Lower lobe of right lung (tissue), 2 donors: ENCODE data around the gene DNAH2. TPM values are rescaled to one million over a fixed set of nuclear protein-coding genes. Genes with fewer than 3 reads are reported as not detected.
A peak's percentile ranks its signal among the peaks of the same experiment; 100 is the strongest.

Experiments used
- ATAC-seq, 2 donors: fragments of 200-7000 bp; cut with Tn5 transposase; one replicate each; pipeline ENCODE4 v1.9.1; 2020 to 2022; ENCODE audit warnings: mild to moderate bottlenecking in 2 of 2, moderate library complexity in 2 of 2
- DNase-seq: peaks from one replicate; pipeline ENCODE4 v3.0.0-alpha.2; 2020
- H3K27ac ChIP-seq: fragments of 200-600 bp; one replicate; pipeline ENCODE4 v1.8.0; 2022
- H3K27me3 ChIP-seq: fragments of 200-600 bp; one replicate; pipeline ENCODE4 v1.8.0; 2022; ENCODE audit warnings: low read depth
- H3K36me3 ChIP-seq: fragments of 200-600 bp; one replicate; pipeline ENCODE4 v1.8.0; 2022; ENCODE audit warnings: mild to moderate bottlenecking
- H3K4me1 ChIP-seq: fragments of 200-600 bp; one replicate; pipeline ENCODE4 v1.8.0; 2022
- H3K4me3 ChIP-seq: fragments of 200-600 bp; one replicate; pipeline ENCODE4 v1.8.0; 2022; ENCODE audit warnings: mild to moderate bottlenecking
- H3K9me3 ChIP-seq: fragments of 200-600 bp; one replicate; pipeline ENCODE4 v1.8.0; 2022
- intact Hi-C: fragments of 100-400 bp; cut with DNase I; formaldehyde crosslinking; loops from one replicate; pipeline ENCODE4 v1.11.0; 2022
- total RNA-seq: library from RNA; stranded (reverse); fragmentation: NEBNext Ultra II Directional; extraction: Animal tissue kit (Norgen Biotek cat#: 25700); gene quantifications from one replicate; pipeline ENCODE4 v1.2.1, GENCODE V29; 2021
- TF ChIP-seq, protein P1 (sequence below): fragments of 200-600 bp; IDR thresholded peaks from one replicate; pipeline ENCODE4 v1.8.0; 2022; ENCODE audit warnings: antibody characterized with exemption, mild to moderate bottlenecking
- donor health status: DM: no; HTN: yes; CAD: no; lungs with severe emphysema.

Gene DNAH2
- total RNA-seq, 1 donor from 2014 or later: 6.2 TPM

DNA sequence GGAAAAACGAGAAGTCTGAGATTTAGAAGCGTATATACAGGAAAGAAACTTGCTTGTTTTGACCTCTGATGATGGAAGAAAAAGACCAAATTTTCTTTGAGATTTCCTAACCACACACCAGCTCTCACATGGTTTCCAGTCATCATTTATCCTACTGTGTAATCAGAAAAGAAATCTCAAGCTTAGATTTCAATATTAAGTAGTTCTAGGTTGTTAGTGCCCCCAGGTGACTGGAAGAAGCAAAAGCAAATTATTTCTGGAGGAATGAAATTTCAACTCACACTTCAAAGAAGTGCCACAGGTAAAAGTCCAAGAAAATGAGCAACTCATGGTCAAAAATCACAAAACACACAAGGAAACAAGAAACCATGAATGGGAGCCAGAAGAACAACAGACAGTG is 64.7 kb downstream of the DNAH2 start:
- Histone ChIP-seq H3K36me3 (no peaks in the 10 kb centered on the region), H3K9me3 (no peaks in the 10 kb centered on the region), H3K27me3 (no peaks in the 10 kb centered on the region), H3K4me3 (no peak overlapping the region), H3K4me1 (peaks cover 12% of the 10 kb centered on the region), H3K27ac (no peak overlapping the region)
- TF ChIP-seq, protein P1, sequence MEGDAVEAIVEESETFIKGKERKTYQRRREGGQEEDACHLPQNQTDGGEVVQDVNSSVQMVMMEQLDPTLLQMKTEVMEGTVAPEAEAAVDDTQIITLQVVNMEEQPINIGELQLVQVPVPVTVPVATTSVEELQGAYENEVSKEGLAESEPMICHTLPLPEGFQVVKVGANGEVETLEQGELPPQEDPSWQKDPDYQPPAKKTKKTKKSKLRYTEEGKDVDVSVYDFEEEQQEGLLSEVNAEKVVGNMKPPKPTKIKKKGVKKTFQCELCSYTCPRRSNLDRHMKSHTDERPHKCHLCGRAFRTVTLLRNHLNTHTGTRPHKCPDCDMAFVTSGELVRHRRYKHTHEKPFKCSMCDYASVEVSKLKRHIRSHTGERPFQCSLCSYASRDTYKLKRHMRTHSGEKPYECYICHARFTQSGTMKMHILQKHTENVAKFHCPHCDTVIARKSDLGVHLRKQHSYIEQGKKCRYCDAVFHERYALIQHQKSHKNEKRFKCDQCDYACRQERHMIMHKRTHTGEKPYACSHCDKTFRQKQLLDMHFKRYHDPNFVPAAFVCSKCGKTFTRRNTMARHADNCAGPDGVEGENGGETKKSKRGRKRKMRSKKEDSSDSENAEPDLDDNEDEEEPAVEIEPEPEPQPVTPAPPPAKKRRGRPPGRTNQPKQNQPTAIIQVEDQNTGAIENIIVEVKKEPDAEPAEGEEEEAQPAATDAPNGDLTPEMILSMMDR: no peak
- ATAC-seq (peak in 1 of 2 donors; percentile 58), DNase-seq (no peak)
- intact Hi-C loops: no loop called here

DNA sequence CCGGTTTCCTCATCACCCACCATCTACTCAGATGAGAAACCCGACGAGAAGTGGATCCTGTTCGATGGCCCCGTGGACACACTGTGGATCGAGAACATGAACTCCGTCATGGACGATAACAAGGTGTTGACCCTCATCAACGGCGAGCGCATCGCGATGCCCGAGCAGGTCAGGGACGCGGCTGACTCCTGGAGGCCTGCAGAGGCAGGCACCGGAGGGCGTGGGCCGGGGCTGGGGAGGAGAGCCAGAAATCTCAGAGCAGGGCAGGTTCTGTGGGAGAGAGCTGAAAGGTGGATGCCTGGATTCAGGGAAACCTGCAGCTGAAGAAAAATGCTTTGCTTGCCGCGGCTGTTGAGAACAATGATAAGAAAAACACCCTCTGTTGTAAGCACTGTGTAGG is 69.3 kb downstream of the DNAH2 start:
- no peaks in the 10 kb centered on the region for H3K36me3 ChIP-seq
- no peak for ATAC-seq
- H3K27me3 ChIP-seq: no peaks in the 10 kb centered on the region
- intact Hi-C loops: no loop called here
- H3K4me3 ChIP-seq: no peak overlapping the region
- peaks cover 3% of the 10 kb centered on the region for H3K4me1 ChIP-seq
- H3K27ac ChIP-seq: no peak overlapping the region
- no peaks in the 10 kb centered on the region for H3K9me3 ChIP-seq
- no peak for DNase-seq
- TF ChIP-seq, protein P1: no peak

DNA sequence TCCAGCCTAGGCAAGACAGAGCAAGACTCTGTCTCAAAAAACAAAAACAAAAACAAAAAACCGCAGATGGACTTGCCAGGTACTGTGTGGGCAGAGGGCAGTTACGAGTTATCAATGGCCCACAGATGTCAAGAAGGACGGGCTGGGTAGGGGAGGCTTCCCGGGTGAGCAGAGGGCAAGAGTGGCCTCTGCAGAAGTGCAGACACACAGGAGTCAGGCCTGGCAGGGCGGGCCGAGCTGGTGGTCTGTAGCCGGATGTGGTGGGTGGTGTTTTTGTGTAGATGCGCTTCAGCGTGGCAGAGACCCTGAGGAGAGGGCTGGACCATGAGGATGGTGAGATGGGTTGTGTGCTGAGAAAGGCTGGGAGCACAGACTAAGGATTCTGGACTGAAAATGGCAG is 71.6 kb downstream of the DNAH2 start:
- Histone ChIP-seq H3K4me3 (no peak overlapping the region), H3K4me1 (no peaks in the 10 kb centered on the region), H3K27ac (no peak overlapping the region), H3K27me3 (no peaks in the 10 kb centered on the region), H3K9me3 (no peaks in the 10 kb centered on the region), H3K36me3 (no peaks in the 10 kb centered on the region)
- no peak for DNase-seq
- TF ChIP-seq, protein P1: no peak
- intact Hi-C loops: no loop called here
- no peak for ATAC-seq

DNA sequence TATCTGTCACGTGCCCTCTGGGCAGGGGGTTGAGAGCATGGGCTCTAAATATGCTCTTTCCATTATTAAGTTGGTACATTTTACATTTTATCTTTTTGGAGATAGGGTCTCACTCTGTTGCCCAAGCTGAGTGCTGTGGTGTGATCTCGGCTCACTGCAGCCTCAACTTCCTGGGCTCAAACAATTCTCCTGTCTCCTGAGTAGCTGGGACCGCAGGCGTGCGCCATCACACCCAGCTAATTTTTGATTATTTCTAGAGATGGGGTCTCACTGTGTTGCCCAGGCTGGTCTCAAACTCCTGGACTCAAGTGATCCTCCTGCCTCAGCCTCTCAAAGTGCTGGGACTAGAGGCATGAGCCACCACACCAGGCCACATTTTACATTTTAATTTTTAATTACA is 72.6 kb downstream of the DNAH2 start:
- DNase-seq (no peak), ATAC-seq (no peak)
- H3K27ac ChIP-seq: no peak overlapping the region
- no peaks in the 10 kb centered on the region for H3K27me3 ChIP-seq
- no peaks in the 10 kb centered on the region for H3K9me3 ChIP-seq
- no peak overlapping the region for H3K4me3 ChIP-seq
- intact Hi-C loops: no loop called here
- no peaks in the 10 kb centered on the region for H3K4me1 ChIP-seq
- TF ChIP-seq, protein P1: no peak
- H3K36me3 ChIP-seq: no peaks in the 10 kb centered on the region

DNA sequence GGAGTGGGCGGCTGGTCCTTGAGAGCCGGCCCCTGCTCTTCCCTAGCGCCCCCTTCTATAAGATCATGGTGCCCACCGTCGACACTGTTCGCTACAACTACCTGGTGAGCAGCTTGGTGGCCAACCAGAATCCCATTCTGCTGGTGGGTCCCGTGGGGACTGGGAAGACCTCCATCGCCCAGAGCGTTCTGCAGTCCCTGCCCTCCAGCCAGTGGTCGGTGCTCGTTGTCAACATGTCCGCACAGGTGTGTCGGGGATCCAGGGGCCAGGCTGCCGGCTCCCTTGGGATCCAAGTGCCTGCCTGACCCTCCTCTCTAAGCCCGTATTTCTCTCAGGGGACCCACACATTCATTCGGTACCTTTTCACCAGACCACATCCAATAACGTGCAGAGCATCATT is 75.1 kb downstream of the DNAH2 start:
- Histone ChIP-seq H3K9me3 (no peaks in the 10 kb centered on the region), H3K27me3 (no peaks in the 10 kb centered on the region), H3K36me3 (no peaks in the 10 kb centered on the region), H3K27ac (no peak overlapping the region), H3K4me1 (no peaks in the 10 kb centered on the region), H3K4me3 (no peak overlapping the region)
- DNase-seq: no peak
- no peak for ATAC-seq
- TF ChIP-seq, protein P1: no peak
- intact Hi-C loops: no loop called here
